Fibroblast of upper back skin (primary cell): ENCODE data around the gene TPPP3.
"Not testable (repeated sequence)": the region's sequence is repeated elsewhere in the genome, so short reads cannot be mapped to it uniquely, and the experiment has no call there.

ENCODE experiments used
- DNase-seq: peaks from one replicate; pipeline ENCODE4 v3.0.0-alpha.2; 2013

TPPP3 gene

GRCh38 chr16:67388591-67388990 lies 4.7 kb downstream of the TPPP3 start:
- no peak for DNase-seq

DNA sequence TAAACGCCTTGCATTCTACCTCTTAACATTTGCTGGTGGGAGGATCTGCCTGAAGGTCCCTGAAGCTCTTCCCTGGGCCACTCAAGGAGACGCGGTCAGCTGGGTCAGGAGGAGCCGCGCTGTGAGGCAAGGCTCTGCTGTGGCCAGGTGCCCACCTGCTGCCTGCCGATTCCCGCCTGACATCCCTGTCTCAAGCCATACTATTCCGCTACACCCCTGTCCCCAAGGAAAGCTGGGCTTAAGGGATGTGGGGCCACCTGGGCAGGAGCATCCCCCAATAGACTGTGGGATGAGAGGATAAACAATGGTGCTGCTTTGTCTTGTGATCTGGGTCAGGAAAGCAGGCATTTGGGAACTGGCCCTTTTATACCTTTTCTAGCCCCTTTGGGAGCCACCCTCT lies 5.1 kb downstream of the TPPP3 start:
- DNase-seq, result no peak

- no peak for DNase-seq
Observed at GRCh38 chr16:67387479-67388079, 5.7 kb downstream of the TPPP3 start.

DNA sequence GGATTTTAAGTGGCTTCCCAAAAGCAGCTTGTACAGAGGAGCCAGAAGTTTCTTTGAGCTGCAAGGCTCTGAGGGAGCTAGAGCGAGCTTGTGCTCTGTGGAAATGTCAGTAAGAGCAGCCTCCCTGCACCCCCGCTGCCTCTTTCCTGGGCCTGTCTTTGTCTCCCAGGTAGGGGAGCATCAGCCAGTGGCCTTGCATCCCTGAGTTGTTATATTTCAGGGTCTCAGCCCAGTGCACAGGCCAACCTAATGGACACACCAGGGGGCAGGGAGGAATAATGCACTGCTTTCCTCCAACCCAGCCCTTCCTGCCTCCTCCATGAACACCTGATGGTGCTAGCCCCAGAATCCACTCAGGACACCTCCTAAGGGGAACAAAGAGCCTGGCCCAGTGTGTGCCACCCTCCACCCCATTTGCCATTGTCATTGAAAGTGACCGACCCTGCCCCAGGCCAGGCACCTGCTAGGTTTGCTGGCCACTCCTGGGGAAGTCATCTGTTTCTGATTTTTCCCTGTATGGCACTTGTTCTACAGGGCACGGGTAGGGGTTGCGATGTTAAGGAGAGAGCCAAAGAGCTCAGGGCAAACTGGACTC lies 6.3 kb downstream of the TPPP3 start:
- DNase-seq, result no peak

- peak; percentile 17 for DNase-seq
Observed at GRCh38 chr16:67384778-67385510, 8.4 kb downstream of the TPPP3 start.

GRCh38 chr16:67383284-67383683 lies 10.0 kb downstream of the TPPP3 start:
- DNase-seq, result no peak

DNA sequence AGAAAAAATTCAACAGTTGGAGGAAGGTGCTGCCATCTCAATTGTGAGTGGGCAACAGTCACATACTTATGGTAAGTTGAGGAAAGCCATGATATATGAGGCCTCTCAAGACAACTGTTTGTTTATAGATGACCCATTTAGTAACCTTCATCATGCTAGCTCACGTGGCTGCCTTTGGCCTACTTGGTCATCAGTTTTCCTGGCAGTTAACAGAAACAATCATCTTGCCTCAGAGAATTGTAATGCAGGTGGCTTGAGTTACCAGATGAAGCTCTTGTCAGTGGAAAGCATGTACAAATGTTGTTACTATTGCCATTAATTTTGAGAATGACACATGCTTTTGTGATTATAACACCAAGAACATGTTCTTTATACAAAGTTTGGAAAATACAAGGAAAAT lies 14.7 kb downstream of the TPPP3 start:
- no peak for DNase-seq

DNA sequence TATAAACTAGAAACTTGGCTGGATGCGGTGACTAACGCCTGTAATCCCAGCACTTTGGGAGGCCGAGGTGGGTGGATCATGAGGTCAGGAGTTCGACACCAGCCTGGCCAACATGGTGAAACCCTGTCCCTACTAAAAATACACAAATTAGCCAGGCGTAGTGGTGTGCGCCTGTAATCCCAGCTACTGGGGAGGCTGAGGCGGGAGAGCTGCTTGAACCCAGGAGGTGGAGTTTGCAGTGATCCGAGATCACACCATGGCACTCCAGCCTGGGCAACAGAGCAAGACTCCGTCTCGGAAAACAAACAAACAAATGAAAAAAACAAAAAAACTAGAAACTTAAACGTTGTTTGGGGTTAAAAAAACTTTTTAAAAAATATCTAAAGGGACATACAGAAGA lies 17.3 kb downstream of the TPPP3 start:
- not testable (repeated sequence) for DNase-seq

DNA sequence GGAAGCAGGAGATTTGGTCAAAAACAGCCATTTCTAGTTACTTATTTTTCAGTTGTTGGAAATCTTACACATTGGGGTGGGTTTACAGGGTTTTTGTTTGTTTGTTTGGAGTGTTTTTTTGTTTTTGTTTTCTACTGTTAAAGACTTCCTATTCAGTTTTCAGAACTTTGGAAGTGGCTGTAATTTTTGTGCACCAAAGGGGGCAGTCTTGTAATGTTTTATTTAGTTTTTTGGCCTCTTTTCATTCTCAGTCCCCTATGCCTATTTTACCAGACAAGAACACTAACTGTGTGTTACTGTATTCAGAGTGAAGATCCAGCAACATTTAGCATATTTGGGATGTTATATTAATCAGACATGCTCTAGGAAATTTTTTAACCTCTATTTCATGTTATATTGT lies 20.6 kb downstream of the TPPP3 start:
- peak; percentile 24 for DNase-seq

GRCh38 chr16:67370661-67371060 lies 22.6 kb downstream of the TPPP3 start:
- no peak for DNase-seq

DNA sequence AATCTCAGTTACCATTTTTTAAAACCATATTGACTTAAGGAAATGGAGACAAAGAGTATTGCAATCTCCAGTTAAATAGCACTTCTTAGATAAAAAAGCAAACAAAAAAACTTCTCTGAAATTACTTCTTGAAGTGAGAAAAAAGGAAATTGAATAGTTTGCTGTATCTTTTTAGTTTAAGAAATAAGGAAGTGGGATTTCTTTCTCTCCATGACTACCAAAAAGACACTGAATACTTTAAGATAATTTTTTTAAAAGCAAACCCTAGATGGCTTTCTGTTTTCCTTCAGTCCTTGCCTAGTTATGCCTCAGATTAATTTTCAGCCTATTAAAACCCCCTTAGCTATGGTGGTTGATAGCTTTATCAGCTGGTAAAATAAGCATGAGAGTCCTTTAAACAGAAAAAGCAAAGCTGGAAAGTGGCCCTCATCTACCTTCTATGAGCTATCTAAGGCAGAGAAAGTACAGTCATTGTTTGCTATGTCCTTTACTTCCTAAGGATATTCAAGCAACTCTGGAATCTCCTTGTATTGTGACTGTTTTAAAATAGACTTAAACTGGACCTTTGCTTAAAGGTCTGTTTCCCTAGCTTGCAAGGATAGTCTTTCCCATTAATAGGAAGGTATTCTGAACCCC lies 28.6 kb downstream of the TPPP3 start:
- DNase-seq, result no peak

GRCh38 chr16:67361038-67361437 lies 32.3 kb downstream of the TPPP3 start:
- no peak for DNase-seq

DNA sequence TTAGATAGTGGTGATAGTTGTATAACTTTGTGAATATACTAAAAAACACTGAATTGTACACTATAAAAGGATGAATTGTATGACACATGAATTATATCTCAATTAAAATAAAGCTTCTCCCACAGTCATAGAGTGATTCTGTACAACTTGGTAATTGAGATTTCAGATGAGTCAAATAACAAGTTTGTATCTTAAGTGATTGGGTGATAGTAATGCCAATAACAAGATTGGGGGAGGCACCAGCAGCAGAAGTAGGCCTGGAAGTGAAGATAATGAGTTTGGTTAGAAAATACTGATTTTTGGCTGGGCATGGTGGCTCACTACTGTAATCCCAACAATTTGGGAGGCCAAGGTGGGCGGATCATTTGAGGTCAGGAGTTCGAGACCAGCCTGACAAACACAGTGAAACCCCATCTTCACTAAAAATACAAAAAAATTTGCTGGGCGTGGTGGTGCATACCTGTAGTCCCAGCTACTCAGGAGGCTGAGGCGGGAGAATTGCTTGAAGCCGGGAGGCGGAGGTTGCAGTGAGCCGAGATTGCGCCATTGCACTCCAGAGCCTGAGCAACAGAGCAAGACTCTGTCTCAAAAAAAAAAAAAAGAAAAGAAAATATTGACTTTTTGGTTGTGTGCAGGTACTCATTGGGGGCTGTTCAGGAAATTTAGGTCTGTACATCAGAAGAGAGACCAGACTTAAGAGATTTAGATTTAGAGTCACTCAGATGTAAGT lies 33.6 kb downstream of the TPPP3 start:
- not testable (repeated sequence) for DNase-seq

DNA sequence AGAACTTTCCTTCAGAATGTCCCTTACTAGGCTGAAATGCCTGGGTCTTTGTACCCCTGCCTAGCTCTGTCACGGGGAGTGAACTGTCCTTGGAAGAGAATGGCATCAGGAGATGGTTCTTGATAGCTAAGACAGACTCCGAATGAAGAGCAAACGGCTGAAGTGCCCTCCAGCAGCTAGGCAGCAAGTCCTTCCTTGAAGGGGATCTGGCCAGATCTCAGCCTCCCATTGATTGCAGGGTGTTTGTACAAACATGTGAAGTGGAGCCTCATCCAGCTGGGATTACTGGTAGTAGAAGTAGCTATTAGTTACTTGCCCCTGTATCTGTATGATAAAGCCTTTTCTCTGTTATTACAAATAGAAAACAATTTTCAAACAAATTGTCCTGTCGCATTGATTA lies 35.7 kb downstream of the TPPP3 start:
- no peak for DNase-seq

GRCh38 chr16:67356396-67356795 lies 36.9 kb downstream of the TPPP3 start:
- DNase-seq, result no peak

- DNase-seq, result not testable (repeated sequence)
Observed at GRCh38 chr16:67352463-67352862, 40.8 kb downstream of the TPPP3 start.

DNA sequence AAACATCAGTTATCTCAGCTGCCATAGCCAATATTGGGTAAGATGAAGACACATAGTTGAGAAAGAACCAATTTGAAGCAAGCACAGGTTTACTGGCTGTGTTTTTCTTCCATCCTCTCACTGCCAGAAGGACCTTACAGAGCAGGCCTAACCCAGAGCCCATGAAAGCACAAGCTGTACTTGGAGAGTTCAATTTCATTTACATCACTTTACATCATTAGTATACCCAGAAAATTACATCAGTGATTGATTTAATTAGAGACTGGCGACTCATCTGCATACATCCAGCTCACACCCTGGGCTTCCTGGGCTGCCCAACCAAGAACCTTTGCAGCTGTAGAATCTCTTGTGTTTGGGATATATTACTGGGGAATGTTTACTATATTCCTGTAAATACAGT lies 43.0 kb downstream of the TPPP3 start:
- DNase-seq, result no peak

GRCh38 chr16:67349172-67349571 lies 44.1 kb downstream of the TPPP3 start:
- DNase-seq, result peak; percentile 38

DNA sequence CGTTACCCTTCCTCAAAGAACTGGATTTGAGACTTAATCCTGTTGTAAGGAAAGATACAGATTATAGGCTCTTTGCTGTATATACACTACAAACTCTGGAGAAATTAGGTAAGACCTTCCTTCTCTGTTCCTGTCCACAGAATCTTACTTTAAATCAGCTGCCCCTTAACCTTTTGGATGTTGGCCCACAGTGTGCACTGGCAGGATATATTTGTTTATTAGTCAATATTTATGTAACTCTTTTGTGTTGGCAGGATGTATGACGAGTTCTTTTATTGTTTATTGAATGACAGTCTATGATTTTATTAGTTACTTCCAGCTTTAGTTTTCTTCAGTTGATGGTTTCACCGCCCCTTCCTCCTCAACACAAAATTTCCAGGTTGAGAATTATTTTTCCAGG lies 47.0 kb downstream of the TPPP3 start:
- DNase-seq, result no peak

DNA sequence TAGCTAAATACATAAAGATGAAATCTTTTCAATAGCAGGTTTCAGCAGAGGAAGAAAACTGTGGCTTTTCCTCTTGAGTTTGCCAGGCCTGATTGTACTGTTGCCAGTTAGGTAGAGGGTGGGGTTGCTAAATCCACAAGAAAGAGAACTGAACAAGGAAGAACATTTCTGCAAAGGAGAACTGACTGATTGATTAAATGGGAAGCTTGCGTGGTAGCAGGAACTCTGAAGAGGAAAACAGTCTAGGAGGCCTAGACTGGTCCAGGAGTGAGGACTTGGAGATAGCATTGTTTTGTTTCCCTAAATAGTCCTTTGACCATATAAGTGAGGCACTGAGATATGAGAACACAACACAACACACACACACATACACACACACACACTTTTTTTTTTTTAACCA lies 47.9 kb downstream of the TPPP3 start:
- DNase-seq, result no peak

DNA sequence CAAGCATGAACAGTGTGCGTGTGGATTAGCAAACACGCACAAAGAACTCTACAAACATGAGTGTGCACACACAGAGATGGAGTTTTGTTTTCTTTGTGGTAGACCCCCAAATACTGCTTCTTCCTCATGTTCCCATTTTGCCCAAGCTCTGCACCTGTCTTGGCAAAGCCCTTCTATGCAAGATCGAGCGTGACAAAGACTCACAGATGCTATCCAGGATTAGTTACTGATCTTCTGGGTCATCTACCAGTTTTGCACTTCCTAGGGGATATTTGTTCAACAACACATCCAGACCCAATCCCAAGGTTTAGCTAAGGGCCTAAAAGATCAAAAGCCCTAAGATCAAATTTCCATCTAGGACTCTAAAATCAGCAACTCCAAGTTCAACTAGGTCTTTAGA lies 50.7 kb downstream of the TPPP3 start:
- DNase-seq, result no peak

DNA sequence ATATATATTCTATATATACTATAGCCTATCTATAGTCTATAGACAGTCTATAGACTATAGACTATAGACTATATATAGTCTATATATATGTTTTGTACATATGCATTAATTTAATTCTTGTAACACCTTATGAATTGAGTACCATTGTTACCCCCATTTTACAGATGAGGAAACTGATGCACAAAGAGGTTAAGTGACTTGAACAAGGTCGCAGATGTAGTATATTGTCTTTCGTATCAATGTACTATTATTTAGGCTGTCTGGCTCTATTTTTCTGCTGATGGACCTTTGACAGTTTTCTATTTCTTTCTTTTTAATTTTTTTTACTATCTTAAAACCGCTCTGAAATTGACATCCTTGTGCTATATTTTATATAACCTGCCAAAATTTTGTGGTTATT lies 52.0 kb downstream of the TPPP3 start:
- DNase-seq, result no peak
